Activated naive CD8-positive, alpha-beta T cell treated with anti-CD3 and anti-CD28 coated beads, Interleukin-2, amount 10 ng/mL, durations not matched to agents 7 days and 5 days (primary cell): ENCODE results near the gene GLP2R. TPM values are rescaled to one million over a fixed set of nuclear protein-coding genes. Genes with fewer than 3 reads are reported as not detected.

Source experiments
- ATAC-seq: fragments of 150-1000 bp; cut with Tn5 transposase; one replicate; pipeline ENCODE4 v1.10.0; 2021; ENCODE audit warnings: low read depth, moderate library complexity
- POLR2A ChIA-PET: fragments of 350-600 bp; sonication (Branson Sonifier 250); formaldehyde crosslinking; loops from one replicate; lab custom pipeline; 2021; ENCODE audit warnings: antibody characterized with exemption; lab: Charles Lee
- DNase-seq: peaks from one replicate; pipeline ENCODE4 v3.0.0; 2021
- H3K27ac Mint-ChIP-seq: one replicate; pipeline ENCODE4 v1.8.0; 2022; ENCODE audit warnings: mild to moderate bottlenecking, mixed read lengths
- H3K27me3 Mint-ChIP-seq: one replicate; pipeline ENCODE4 v1.8.0; 2022; ENCODE audit warnings: mild to moderate bottlenecking, moderate library complexity, mixed read lengths
- H3K36me3 Mint-ChIP-seq: one replicate; pipeline ENCODE4 v1.8.0; 2021; ENCODE audit warnings: mild to moderate bottlenecking, mixed read lengths
- H3K4me1 Mint-ChIP-seq: one replicate; pipeline ENCODE4 v1.8.0; 2021; ENCODE audit warnings: mixed read lengths
- H3K4me3 Mint-ChIP-seq: one replicate; pipeline ENCODE4 v1.8.0; 2022; ENCODE audit warnings: mild to moderate bottlenecking, moderate library complexity, mixed read lengths
- H3K9me3 Mint-ChIP-seq: one replicate; pipeline ENCODE4 v1.8.0; 2021; ENCODE audit warnings: mixed read lengths
- total RNA-seq, 2 experiments: library from RNA; stranded (reverse); gene quantifications; one replicate each; pipeline ENCODE4 v1.2.3, GENCODE V29; 2021

Gene GLP2R
- total RNA-seq, 2 experiments from 2014 or later, result not detected

GRCh38 chr17:9900044-9900594 is 74.4 kb downstream of the GLP2R start:
- Mint-ChIP-seq H3K9me3 (no peaks in the 10 kb centered on the region), H3K4me3 (no peak overlapping the region), H3K27me3 (peaks cover 7% of the 10 kb centered on the region), H3K36me3 (no peaks in the 10 kb centered on the region), H3K27ac (no peak overlapping the region), H3K4me1 (no peaks in the 10 kb centered on the region)
- ATAC-seq (no peak), DNase-seq (no peak)
- POLR2A ChIA-PET, result no interaction called here

- Mint-ChIP-seq H3K9me3 (no peaks in the 10 kb centered on the region), H3K36me3 (no peaks in the 10 kb centered on the region), H3K27ac (no peak overlapping the region), H3K27me3 (peaks cover 7% of the 10 kb centered on the region), H3K4me3 (no peak overlapping the region), H3K4me1 (no peaks in the 10 kb centered on the region)
- ATAC-seq (no peak), DNase-seq (no peak)
- POLR2A ChIA-PET, result no interaction called here
These were observed 75.1 kb downstream of the GLP2R start for GRCh38 chr17:9900784-9901183.

DNA sequence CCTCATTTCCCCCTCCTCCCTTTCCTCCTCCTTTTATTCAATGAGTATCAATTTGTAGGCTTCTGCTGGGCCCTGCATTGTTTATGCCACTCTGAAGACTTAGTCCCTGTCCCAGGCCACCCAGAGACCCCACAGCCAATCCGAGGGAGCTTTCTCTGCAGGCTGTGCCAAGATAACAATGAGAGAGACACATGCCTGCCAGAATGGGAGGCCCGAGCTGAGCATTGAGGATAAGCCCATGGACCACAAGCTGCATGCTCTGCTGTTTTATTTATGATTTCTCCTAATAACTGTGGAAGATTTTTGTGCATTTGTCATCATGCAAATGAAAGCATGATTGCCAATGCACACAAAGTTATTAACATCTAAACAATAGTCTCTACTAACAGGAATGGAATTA is 76.4 kb downstream of the GLP2R start:
- no peaks in the 10 kb centered on the region for H3K36me3 Mint-ChIP-seq
- POLR2A ChIA-PET, result no interaction called here
- H3K4me1 Mint-ChIP-seq, result no peaks in the 10 kb centered on the region
- H3K27me3 Mint-ChIP-seq, result peaks cover 7% of the 10 kb centered on the region
- DNase-seq (no peak), ATAC-seq (no peak)
- no peaks in the 10 kb centered on the region for H3K9me3 Mint-ChIP-seq
- no peak overlapping the region for H3K4me3 Mint-ChIP-seq
- H3K27ac Mint-ChIP-seq, result no peak overlapping the region

- no peak for DNase-seq
- no peak overlapping the region for H3K27ac Mint-ChIP-seq
- peaks cover 7% of the 10 kb centered on the region for H3K27me3 Mint-ChIP-seq
- no peak overlapping the region for H3K4me3 Mint-ChIP-seq
- no peaks in the 10 kb centered on the region for H3K4me1 Mint-ChIP-seq
- POLR2A ChIA-PET, result no interaction called here
- H3K9me3 Mint-ChIP-seq, result no peaks in the 10 kb centered on the region
- H3K36me3 Mint-ChIP-seq, result no peaks in the 10 kb centered on the region
- no peak for ATAC-seq
These were observed 78.8 kb downstream of the GLP2R start for GRCh38 chr17:9904277-9905077.

DNA sequence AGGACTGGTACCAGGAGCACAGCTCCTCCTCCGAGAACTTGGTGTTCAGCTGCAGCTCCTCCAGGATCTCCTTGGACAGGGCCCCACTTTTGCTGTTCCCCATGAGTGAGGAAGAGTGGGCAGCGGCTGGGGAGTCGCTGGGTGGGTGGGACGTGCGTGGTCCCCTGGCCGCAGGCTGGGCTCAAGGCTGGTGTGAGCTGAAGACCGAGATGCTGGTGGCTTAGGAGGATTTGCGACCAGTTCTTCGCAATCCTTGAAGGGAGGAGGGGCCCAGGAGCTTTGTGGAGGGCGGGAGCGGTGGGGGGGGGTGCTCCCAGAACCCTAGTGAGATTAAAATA is 79.3 kb downstream of the GLP2R start, which contains the start of gene RCVRN:
Gene RCVRN, minus strand, starts transcription at position 194 of the 338 bp plus-strand sequence. Its CDS starts 91 bp downstream, at position 103.
- POLR2A ChIA-PET, result no interaction called here
- DNase-seq (no peak), ATAC-seq (no peak)
- no peaks in the 10 kb centered on the region for H3K4me1 Mint-ChIP-seq
- no peak within 1 kb of the TSS for H3K4me3 Mint-ChIP-seq
- H3K36me3 Mint-ChIP-seq, result no peaks in the 10 kb centered on the region
- H3K27me3 Mint-ChIP-seq, result peaks cover 4% of the 10 kb centered on the region
- no peak within 1 kb of the TSS for H3K27ac Mint-ChIP-seq
- H3K9me3 Mint-ChIP-seq, result no peaks in the 10 kb centered on the region

DNA sequence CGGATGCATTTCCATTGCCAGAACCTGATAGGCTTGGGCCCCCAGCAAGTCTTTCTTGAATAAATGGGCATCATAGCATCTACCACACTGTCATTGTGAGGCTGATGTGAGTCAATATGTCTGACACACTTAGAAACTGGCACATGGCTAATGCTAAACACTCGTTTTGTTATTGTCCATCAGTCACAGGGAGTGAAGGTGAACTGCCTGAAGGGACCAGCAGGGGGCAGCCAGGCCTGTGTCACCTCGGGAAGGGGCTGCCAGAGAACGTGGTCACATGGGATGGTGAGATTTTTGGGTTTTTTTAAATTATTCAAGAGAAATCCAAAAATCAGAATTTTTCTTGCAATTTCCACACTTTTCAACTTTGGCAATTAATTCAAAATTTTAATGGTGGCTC is 80.2 kb downstream of the GLP2R start:
- no peak overlapping the region for H3K4me3 Mint-ChIP-seq
- ATAC-seq, result no peak
- POLR2A ChIA-PET, result no interaction called here
- H3K36me3 Mint-ChIP-seq, result no peaks in the 10 kb centered on the region
- H3K27me3 Mint-ChIP-seq, result peaks cover 3% of the 10 kb centered on the region
- no peaks in the 10 kb centered on the region for H3K9me3 Mint-ChIP-seq
- no peak overlapping the region for H3K27ac Mint-ChIP-seq
- no peaks in the 10 kb centered on the region for H3K4me1 Mint-ChIP-seq
- DNase-seq, result no peak

- Mint-ChIP-seq H3K9me3 (no peaks in the 10 kb centered on the region), H3K36me3 (no peaks in the 10 kb centered on the region), H3K27me3 (peaks cover 3% of the 10 kb centered on the region), H3K4me1 (no peaks in the 10 kb centered on the region), H3K4me3 (no peak overlapping the region), H3K27ac (no peak overlapping the region)
- POLR2A ChIA-PET, result no interaction called here
- no peak for DNase-seq
- ATAC-seq, result no peak
These were observed 80.9 kb downstream of the GLP2R start for GRCh38 chr17:9906616-9907015.

DNA sequence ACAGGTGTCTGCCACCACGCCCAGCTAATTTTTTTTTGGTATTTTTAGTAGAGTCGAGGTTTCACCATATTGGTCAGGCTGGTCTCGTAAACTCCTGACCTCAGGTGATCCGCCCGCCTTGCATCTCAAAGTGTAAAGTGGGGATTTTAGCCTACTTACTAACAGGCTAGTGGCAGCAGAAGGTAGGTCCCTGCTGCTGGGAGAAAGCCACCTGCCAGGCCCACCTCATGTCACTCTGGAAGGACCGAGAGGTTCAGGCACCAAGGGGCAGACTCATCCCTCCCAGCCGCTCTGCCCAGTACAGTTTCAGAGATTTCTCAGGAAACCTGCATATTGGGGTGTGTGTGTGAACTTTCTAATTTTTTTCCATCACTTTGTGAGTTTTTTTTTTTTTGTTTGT is 81.4 kb downstream of the GLP2R start:
- ATAC-seq (no peak), DNase-seq (no peak)
- H3K4me3 Mint-ChIP-seq, result no peak overlapping the region
- no peaks in the 10 kb centered on the region for H3K9me3 Mint-ChIP-seq
- POLR2A ChIA-PET, result no interaction called here
- H3K27ac Mint-ChIP-seq, result no peak overlapping the region
- no peaks in the 10 kb centered on the region for H3K36me3 Mint-ChIP-seq
- H3K4me1 Mint-ChIP-seq, result no peaks in the 10 kb centered on the region
- peaks cover 1% of the 10 kb centered on the region for H3K27me3 Mint-ChIP-seq

DNA sequence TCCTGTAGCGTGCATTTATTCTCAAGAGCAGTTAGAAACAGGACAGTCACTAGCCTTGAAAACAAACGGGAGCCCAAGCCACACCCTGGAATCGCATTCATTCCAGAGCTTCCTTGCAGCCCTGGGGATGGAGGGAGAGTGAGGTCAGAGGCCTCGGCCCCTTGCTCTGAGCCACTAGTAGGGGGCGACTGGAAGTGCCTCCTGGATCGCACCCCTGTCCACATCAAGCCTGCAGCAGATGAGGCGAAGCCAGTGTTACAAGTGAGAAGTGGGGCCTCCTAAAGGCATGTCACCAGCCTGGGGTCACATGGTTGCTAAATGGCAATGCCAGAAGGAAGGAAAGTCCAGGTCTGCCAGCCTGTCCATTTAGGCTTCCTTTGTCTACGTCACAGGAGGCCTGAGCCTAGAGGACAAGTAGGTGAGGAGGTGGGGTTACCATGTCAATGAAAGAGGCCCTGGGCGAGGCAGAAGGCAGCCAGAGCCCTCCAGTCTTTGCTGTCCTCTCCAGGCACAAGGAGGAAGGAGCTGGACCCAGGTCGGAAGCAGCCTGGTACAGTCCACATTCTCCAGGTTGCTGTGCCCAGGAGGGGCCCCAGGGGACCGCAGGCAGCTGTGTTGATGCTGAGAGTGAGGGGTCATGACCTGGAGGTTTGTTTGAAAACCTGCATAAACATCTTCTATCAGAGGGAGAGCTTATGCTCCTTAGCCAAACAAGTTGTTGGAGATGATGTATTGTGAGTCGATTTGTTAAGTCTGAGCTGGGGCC is 82.3 kb downstream of the GLP2R start:
- H3K4me3 Mint-ChIP-seq, result no peak overlapping the region
- no peak for DNase-seq
- H3K4me1 Mint-ChIP-seq, result no peaks in the 10 kb centered on the region
- ATAC-seq, result no peak
- H3K36me3 Mint-ChIP-seq, result no peaks in the 10 kb centered on the region
- POLR2A ChIA-PET, result no interaction called here
- H3K27ac Mint-ChIP-seq, result no peak overlapping the region
- H3K9me3 Mint-ChIP-seq, result no peaks in the 10 kb centered on the region
- H3K27me3 Mint-ChIP-seq, result no peaks in the 10 kb centered on the region

DNA sequence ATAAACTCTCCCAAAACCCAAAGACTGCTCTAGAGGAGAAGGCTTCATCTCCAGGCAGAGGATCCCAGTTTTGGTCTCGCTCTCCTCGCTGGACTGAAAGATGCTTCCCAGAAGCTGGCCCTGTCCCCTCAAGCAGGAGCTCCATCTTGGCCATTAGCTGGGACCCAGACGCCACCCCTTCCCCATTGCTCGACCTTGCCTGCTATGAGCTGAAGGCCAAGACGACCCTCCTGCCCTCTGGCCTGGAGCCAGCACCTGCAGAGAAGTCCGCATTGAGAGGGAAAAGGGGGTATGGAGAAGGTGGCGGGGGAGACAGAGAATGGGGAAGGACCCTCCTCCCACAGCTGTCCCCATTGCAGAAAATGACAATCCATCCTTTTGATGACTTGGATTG is 82.9 kb downstream of the GLP2R start:
- Mint-ChIP-seq H3K36me3 (no peaks in the 10 kb centered on the region), H3K4me3 (no peak overlapping the region), H3K27ac (no peak overlapping the region), H3K9me3 (no peaks in the 10 kb centered on the region), H3K27me3 (no peaks in the 10 kb centered on the region), H3K4me1 (no peaks in the 10 kb centered on the region)
- POLR2A ChIA-PET, result no interaction called here
- ATAC-seq, result no peak
- DNase-seq, result no peak

GRCh38 chr17:9911089-9911488 is 85.4 kb downstream of the GLP2R start:
- Mint-ChIP-seq H3K4me3 (no peak overlapping the region), H3K36me3 (no peaks in the 10 kb centered on the region), H3K27me3 (no peaks in the 10 kb centered on the region), H3K4me1 (no peaks in the 10 kb centered on the region), H3K9me3 (no peaks in the 10 kb centered on the region), H3K27ac (no peak overlapping the region)
- POLR2A ChIA-PET, result no interaction called here
- DNase-seq (no peak), ATAC-seq (no peak)

DNA sequence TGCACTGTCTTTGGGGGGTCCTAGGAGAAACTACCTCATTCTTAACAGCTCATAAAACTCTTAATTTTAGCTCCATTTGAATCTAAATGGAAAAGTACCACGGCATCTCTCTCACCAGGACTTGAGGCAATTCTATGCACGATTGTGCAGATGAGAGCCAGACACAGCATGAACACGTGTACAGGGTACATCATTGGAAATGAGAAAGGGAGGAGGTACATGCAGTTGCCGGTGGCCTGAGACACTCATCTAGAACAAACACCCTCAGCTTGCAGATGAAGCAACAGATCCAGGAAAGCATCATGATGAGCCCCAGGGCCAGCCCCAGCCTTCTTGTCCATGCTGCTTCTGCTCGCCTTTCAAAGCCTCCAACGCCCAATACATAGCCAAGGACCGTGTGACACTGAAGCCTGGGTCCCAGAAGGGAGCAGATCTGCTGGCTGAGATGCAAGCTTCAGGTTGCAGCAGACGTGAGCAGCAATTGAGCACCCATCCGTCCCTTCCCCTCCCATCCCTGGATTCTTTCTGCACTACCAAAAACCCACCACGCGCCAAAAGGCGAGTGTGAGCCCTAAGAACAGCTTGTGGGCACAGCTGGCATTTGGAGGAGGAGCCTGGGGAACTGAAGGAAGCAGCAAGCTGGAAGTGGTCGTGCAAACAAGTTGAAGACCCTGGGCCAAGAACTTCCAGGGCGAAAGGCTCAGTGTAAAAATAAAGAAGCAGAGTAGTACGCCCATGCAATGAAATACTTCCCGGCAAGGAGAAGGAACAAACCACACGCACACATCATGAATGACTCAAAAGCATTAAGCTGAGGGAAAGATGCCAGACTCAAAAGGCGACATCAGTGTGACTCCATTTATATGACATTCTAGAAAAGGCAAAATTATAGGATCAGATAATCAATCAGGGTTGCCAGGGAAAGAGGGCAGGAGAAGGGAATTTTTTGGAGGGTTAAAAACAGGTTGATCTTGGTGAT is 86.7 kb downstream of the GLP2R start:
- no peak overlapping the region for H3K27ac Mint-ChIP-seq
- no peak overlapping the region for H3K4me3 Mint-ChIP-seq
- H3K27me3 Mint-ChIP-seq, result no peaks in the 10 kb centered on the region
- no peaks in the 10 kb centered on the region for H3K9me3 Mint-ChIP-seq
- no peaks in the 10 kb centered on the region for H3K4me1 Mint-ChIP-seq
- DNase-seq, result no peak
- no peak for ATAC-seq
- POLR2A ChIA-PET, result no interaction called here
- H3K36me3 Mint-ChIP-seq, result no peaks in the 10 kb centered on the region

GRCh38 chr17:9913476-9913875 is 87.8 kb downstream of the GLP2R start:
- no peaks in the 10 kb centered on the region for H3K27me3 Mint-ChIP-seq
- DNase-seq (no peak), ATAC-seq (no peak)
- no peak overlapping the region for H3K4me3 Mint-ChIP-seq
- no peak overlapping the region for H3K27ac Mint-ChIP-seq
- H3K4me1 Mint-ChIP-seq, result no peaks in the 10 kb centered on the region
- no peaks in the 10 kb centered on the region for H3K36me3 Mint-ChIP-seq
- H3K9me3 Mint-ChIP-seq, result no peaks in the 10 kb centered on the region
- POLR2A ChIA-PET, result no interaction called here
